NCI-H2171 treated with DMSO at 0.1 percent for 48 hours (cell line): ENCODE measurements around the gene FUCA2.
A peak's percentile ranks its signal among the peaks of the same experiment; 100 is the strongest.
"Not testable (repeated sequence)": the region's sequence is repeated elsewhere in the genome, so short reads cannot be mapped to it uniquely, and the experiment has no call there.

Experiments used
- DNase-seq: peaks from one replicate; lab custom pipeline; 2025; lab: John Stamatoyannopoulos, UW

Gene FUCA2

GRCh38 chr6:143536461-143536865, 24.9 kb upstream of the FUCA2 start:
- DNase-seq: peak; percentile 12

- DNase-seq: no peak
Measured at GRCh38 chr6:143535189-143535614, 23.7 kb upstream of the FUCA2 start.

GRCh38 chr6:143531720-143532499, 20.4 kb upstream of the FUCA2 start:
- DNase-seq: no peak

- no peak for DNase-seq
Measured at GRCh38 chr6:143529095-143529494, 17.6 kb upstream of the FUCA2 start.

GRCh38 chr6:143528164-143528811, 16.8 kb upstream of the FUCA2 start:
- no peak for DNase-seq

GRCh38 chr6:143527677-143528076, 16.2 kb upstream of the FUCA2 start:
- DNase-seq: no peak

GRCh38 chr6:143525356-143525755, 13.8 kb upstream of the FUCA2 start:
- no peak for DNase-seq

- DNase-seq: no peak
Measured at GRCh38 chr6:143522039-143522600, 10.6 kb upstream of the FUCA2 start.

GRCh38 chr6:143517447-143517773, 5.9 kb upstream of the FUCA2 start:
- DNase-seq: no peak

GRCh38 chr6:143516690-143517446, 5.3 kb upstream of the FUCA2 start:
- peak; percentile 20 for DNase-seq

GRCh38 chr6:143515766-143516355, 4.3 kb upstream of the FUCA2 start:
- no peak for DNase-seq

GRCh38 chr6:143515061-143515760, 3.7 kb upstream of the FUCA2 start:
- no peak for DNase-seq

GRCh38 chr6:143513410-143513809, 1.9 kb upstream of the FUCA2 start:
- DNase-seq: no peak

- DNase-seq: not testable (repeated sequence)
Measured at GRCh38 chr6:143510326-143510725, 1.2 kb downstream of the FUCA2 start.

- no peak for DNase-seq
Measured at GRCh38 chr6:143507358-143508145, 4.0 kb downstream of the FUCA2 start.

GRCh38 chr6:143506620-143507019, 4.9 kb downstream of the FUCA2 start:
- DNase-seq: no peak

- no peak for DNase-seq
Measured at GRCh38 chr6:143506199-143506598, 5.3 kb downstream of the FUCA2 start.

- DNase-seq: no peak
Measured at GRCh38 chr6:143505537-143505936, 6.0 kb downstream of the FUCA2 start.

- no peak for DNase-seq
Measured at GRCh38 chr6:143505111-143505510, 6.4 kb downstream of the FUCA2 start.

GRCh38 chr6:143504369-143504768, 7.2 kb downstream of the FUCA2 start:
- no peak for DNase-seq

GRCh38 chr6:143501851-143502250, 9.7 kb downstream of the FUCA2 start:
- peak; percentile 2 for DNase-seq
